GM23338 (cell line): ENCODE measurements around the gene GTPBP4. TPM values are rescaled to one million over a fixed set of nuclear protein-coding genes. Genes with fewer than 3 reads are reported as not detected.

Source experiments
- ATAC-seq: fragments of 200-7000 bp; cut with Tn5 transposase; 3 replicates; pipeline ENCODE4 v1.9.1; 2020
- DNase-seq: peaks from one replicate; pipeline ENCODE4 v3.0.0-alpha.2; 2015; ENCODE audit warnings: low spot score
- H2AFZ ChIP-seq: fragments of 200-600 bp; sonication (generic); 2 replicates; pipeline ENCODE4 v1.8.0; 2016; ENCODE audit warnings: antibody characterized with exemption, mild to moderate bottlenecking, moderate library complexity
- H3F3A ChIP-seq: fragments of 200-600 bp; sonication (generic); replicated peaks from 2 replicates; pipeline ENCODE4 v1.8.0; 2017; ENCODE audit warnings: antibody characterized with exemption, mixed run types, low read depth
- H3K27ac ChIP-seq: fragments of 200-600 bp; sonication (generic); 2 replicates; pipeline ENCODE4 v1.6.1; 2016; ENCODE audit warnings: low read depth
- H3K27me3 ChIP-seq: fragments of 200-600 bp; sonication (generic); 2 replicates; pipeline ENCODE4 v1.8.0; 2016; ENCODE audit warnings: mild to moderate bottlenecking, mixed run types, moderate library complexity; ENCODE audit not compliant: insufficient read depth
- H3K36me3 ChIP-seq: fragments of 200-600 bp; sonication (generic); 2 replicates; pipeline ENCODE4 v1.8.0; 2016; ENCODE audit warnings: mild to moderate bottlenecking; ENCODE audit not compliant: insufficient read depth
- H3K4me1 ChIP-seq: fragments of 200-600 bp; sonication (generic); 2 replicates; pipeline ENCODE4 v1.8.0; 2016; ENCODE audit warnings: mild to moderate bottlenecking, moderate library complexity; ENCODE audit not compliant: insufficient read depth
- H3K4me2 ChIP-seq: fragments of 200-600 bp; sonication (generic); 2 replicates; pipeline ENCODE4 v1.7.1; 2017; ENCODE audit warnings: mixed run types
- H3K4me3 ChIP-seq: fragments of 200-600 bp; sonication (generic); 2 replicates; pipeline ENCODE4 v1.6.1; 2016; ENCODE audit warnings: mixed run types
- H3K79me2 ChIP-seq: fragments of 200-600 bp; sonication (generic); replicated peaks from 2 replicates; pipeline ENCODE4 v1.8.0; 2017; ENCODE audit warnings: mild to moderate bottlenecking; ENCODE audit not compliant: insufficient read depth
- H3K9me2 ChIP-seq: fragments of 200-600 bp; sonication (generic); 2 replicates; pipeline ENCODE4 v1.8.0; 2017; ENCODE audit not compliant: insufficient read depth
- H4K20me1 ChIP-seq: fragments of 200-600 bp; sonication (generic); replicated peaks from 2 replicates; pipeline ENCODE4 v1.8.0; 2017; ENCODE audit warnings: mild to moderate bottlenecking; ENCODE audit not compliant: insufficient read depth
- H3K27ac Mint-ChIP-seq: 2 replicates; pipeline ENCODE4 v1.8.0; 2020; ENCODE audit warnings: inconsistent platforms, mild to moderate bottlenecking, moderate library complexity, mixed read lengths
- H3K27me3 Mint-ChIP-seq: 3 replicates; pipeline ENCODE4 v1.8.0; 2022; ENCODE audit warnings: low read depth, mild to moderate bottlenecking, moderate library complexity, mixed read lengths, inconsistent platforms; ENCODE audit not compliant: insufficient read depth, poor library complexity
- H3K36me3 Mint-ChIP-seq: 3 replicates; pipeline ENCODE4 v1.8.0; 2021; ENCODE audit warnings: low read depth, mild to moderate bottlenecking, inconsistent platforms, moderate library complexity, mixed read lengths
- H3K4me1 Mint-ChIP-seq: 3 replicates; pipeline ENCODE4 v1.8.0; 2020; ENCODE audit warnings: mild to moderate bottlenecking, inconsistent platforms, mixed read lengths
- H3K4me3 Mint-ChIP-seq: 3 replicates; pipeline ENCODE4 v1.8.0; 2021; ENCODE audit warnings: moderate library complexity, mild to moderate bottlenecking, inconsistent platforms, mixed read lengths
- H3K9me3 Mint-ChIP-seq: 3 replicates; pipeline ENCODE4 v1.8.0; 2020; ENCODE audit warnings: moderate library complexity, mild to moderate bottlenecking, inconsistent platforms, mixed read lengths
- CREB1 ChIP-seq: fragments of 250-450 bp; sonication (Bioruptor Pico); IDR thresholded peaks from 2 replicates; pipeline ENCODE4 v1.5.0; 2020; ENCODE audit warnings: low read depth, mild to moderate bottlenecking, moderate library complexity
- ETS1 ChIP-seq: IDR thresholded peaks from 2 replicates; pipeline ENCODE4 v1.6.1; 2016; ENCODE audit warnings: antibody characterized with exemption
- EZH2 ChIP-seq: fragments of 200-600 bp; sonication (generic); IDR thresholded peaks from one replicate; pipeline ENCODE4 v1.8.0; 2017; ENCODE audit warnings: antibody characterized with exemption, mild to moderate bottlenecking, low read depth; ENCODE audit not compliant: unreplicated experiment
- EZH2phosphoT487 ChIP-seq: fragments of 200-600 bp; sonication (generic); IDR thresholded peaks from one replicate; pipeline ENCODE4 v1.8.1; 2018; ENCODE audit warnings: antibody characterized with exemption; ENCODE audit not compliant: unreplicated experiment
- NANOG ChIP-seq: IDR thresholded peaks from 2 replicates; pipeline ENCODE4 v1.6.1; 2016; ENCODE audit warnings: antibody characterized with exemption, borderline replicate concordance
- STAT1 ChIP-seq: IDR thresholded peaks from one replicate; pipeline ENCODE4 v1.6.1; 2016; ENCODE audit warnings: antibody characterized with exemption; ENCODE audit not compliant: unreplicated experiment
- ZNF331 ChIP-seq: fragments of 250-450 bp; sonication (Bioruptor Pico); IDR thresholded peaks from 2 replicates; pipeline ENCODE4 v1.5.0; 2020; ENCODE audit warnings: low read depth, mild to moderate bottlenecking, moderate library complexity
- ZNF462 ChIP-seq: fragments of 250-450 bp; sonication (Bioruptor Pico); IDR thresholded peaks from 2 replicates; pipeline ENCODE4 v1.5.0; 2020; ENCODE audit warnings: mild to moderate bottlenecking, moderate library complexity
- polyA plus RNA-seq: library from polyadenylated mRNA; unstranded; fragments of >200 nt; fragmentation: Nextera tagmentation; extraction: Ambion mirVana; gene quantifications from 2 replicates; pipeline ENCODE4 v1.2.1, GENCODE V29; 2016
- total RNA-seq: library from RNA; depleted of rRNA; stranded (reverse); fragments of >200 nt; shearing (Covaris generic); gene quantifications from 2 replicates; pipeline ENCODE4 v1.2.3, GENCODE V29; 2014

GTPBP4 gene
- total and polyA plus RNA-seq, 2 experiments from 2014 or later, result 56.5 to 62.6 TPM

GRCh38 chr10:966466-967235 is 21.6 kb upstream of the GTPBP4 start:
- peaks cover 6% of the 10 kb centered on the region for H3K4me1 Mint-ChIP-seq
- Histone ChIP-seq H3K27ac (no peak overlapping the region), H3K4me3 (no peak overlapping the region), H3K27me3 (no peaks in the 10 kb centered on the region), H3F3A (no peaks in the 10 kb centered on the region), H3K9me2 (no peaks in the 10 kb centered on the region), H3K36me3 (no peaks in the 10 kb centered on the region), H3K79me2 (no peaks in the 10 kb centered on the region), H3K4me2 (no peak overlapping the region), H3K4me1 (no peaks in the 10 kb centered on the region), H2AFZ (no peak overlapping the region; the same call in 1 of the 2 replicates), H4K20me1 (no peaks in the 10 kb centered on the region)
- no peaks in the 10 kb centered on the region; the same call in 2 of the 3 replicates for H3K36me3 Mint-ChIP-seq
- DNase-seq (no peak), ATAC-seq (no peak; the same call in 1 of the 3 replicates)
- peaks cover 15% of the 10 kb centered on the region for H3K27me3 Mint-ChIP-seq
- H3K4me3 Mint-ChIP-seq, result no peak overlapping the region
- TF ChIP-seq ZNF462 (no peak), NANOG (no peak), ZNF331 (no peak), STAT1 (no peak), EZH2 (no peak), CREB1 (CRISPR knock-in tag) (no peak), EZH2phosphoT487 (no peak), ETS1 (no peak)
- H3K9me3 Mint-ChIP-seq, result no peaks in the 10 kb centered on the region
- H3K27ac Mint-ChIP-seq, result no peak overlapping the region
